Stomach (tissue), 9 donors: ENCODE measurements around the gene TDRKH. TPM values are rescaled to one million over a fixed set of nuclear protein-coding genes. Genes with fewer than 3 reads are reported as not detected.

ENCODE experiments used
- DNase-seq, 2 donors: peaks; one replicate each; pipeline versions ENCODE4 v3.0.0 to v3.0.0-alpha.2; 2013 to 2019
- H3K27ac ChIP-seq, 5 donors: fragments of 200-600 bp in 4 of 5; sonication (generic) in 4 of 5; one replicate each; pipeline ENCODE4 v1.5.1; 2013 to 2019; ENCODE audit warnings: mild to moderate bottlenecking in 1 of 5, moderate library complexity in 1 of 5
- H3K27me3 ChIP-seq, 3 donors: fragments of 200-600 bp; sonication (generic); one replicate each; pipeline ENCODE4 v1.5.1; 2017 to 2019; ENCODE audit warnings: mixed run types in 1 of 3
- H3K36me3 ChIP-seq, 4 donors: fragments of 200-600 bp; sonication (generic); 1 replicate in 3 of 4; 2 replicates in 1 of 4; pipeline ENCODE4 v1.5.1; 2016 to 2019
- H3K4me1 ChIP-seq, 4 donors: fragments of 200-600 bp; sonication (generic); one replicate each; pipeline ENCODE4 v1.5.1; 2016 to 2019
- H3K4me3 ChIP-seq, 4 donors: fragments of 200-600 bp; sonication (generic) in 3 of 4; one replicate each; pipeline ENCODE4 v1.5.1; 2016 to 2019; ENCODE audit warnings: mild to moderate bottlenecking in 1 of 4
- H3K9me3 ChIP-seq, 4 donors: fragments of 200-600 bp; sonication (generic); one replicate each; pipeline ENCODE4 v1.5.1; 2016 to 2019
- EP300 ChIP-seq: sonication (generic); formaldehyde crosslinking; IDR thresholded peaks from one replicate; pipeline ENCODE4 v1.6.1; 2017; ENCODE audit warnings: antibody characterized with exemption
- POLR2A ChIP-seq, 4 donors: fragments of 450-650 bp; IDR thresholded peaks; one replicate each; pipeline ENCODE4 v1.6.1; 2016; ENCODE audit warnings: antibody characterized with exemption in 4 of 4, control low read depth in 2 of 4, mild to moderate bottlenecking in 1 of 4, moderate library complexity in 1 of 4
- POLR2AphosphoS5 ChIP-seq, 3 donors: sonication (generic); formaldehyde crosslinking; IDR thresholded peaks; one replicate each; pipeline ENCODE4 v1.6.1; 2016; ENCODE audit warnings: antibody characterized with exemption in 3 of 3
- WGBS, 5 donors: extraction: QIAGEN DNeasy Blood & Tissue Kit in 3 of 5; methylation state at CpG; one replicate each; pipeline versions ENCODE4 v1.1.5 to v1.1.7; 2013 to 2018; 5-methylcytosine and 5-hydroxymethylcytosine counted together
- intact Hi-C: fragments of 100-400 bp; cut with DNase I; formaldehyde crosslinking; loops from one replicate; pipeline ENCODE4 v1.15.1; 2023; ENCODE audit warnings: low total_unique reads
- polyA plus RNA-seq, 3 donors: library from polyadenylated mRNA; stranded (reverse); fragments of 200-250 nt; gene quantifications; one replicate each; pipeline ENCODE4 v1.2.3, GENCODE V29; 2013
- total RNA-seq, 5 donors: library from RNA; depleted of rRNA; stranded (reverse); fragments of >200 nt; gene quantifications; one replicate each; pipeline versions ENCODE4 v1.1.0 to v1.2.3, GENCODE V29; 2014 to 2016
- TF ChIP-seq, protein P1 (sequence below), 7 experiments: fragments of 450-650 bp in 4 of 7; fragments of 200-600 bp in 3 of 7; sonication (generic) in 3 of 7; IDR thresholded peaks; one replicate each; pipeline ENCODE4 v1.5.1; 2016 to 2019; ENCODE audit warnings: antibody characterized with exemption in 7 of 7, control low read depth in 2 of 7, mild to moderate bottlenecking in 1 of 7
- donor health status: healthy with polysubstance abuse.
- donor health status: Bipolar disorder and iron deficiency.
- donor health status: healthy.

TDRKH gene
- total and polyA plus RNA-seq, 8 donors = 0.29 to 30.4 (median 2.5) TPM

- peaks cover 0 to 54% (median 25%) of the 10 kb centered on the region in 4 donors for H3K36me3 ChIP-seq
- H3K27ac ChIP-seq = no peak overlapping the region
- intact Hi-C loops = no loop called here
- no peak overlapping the region for H3K4me3 ChIP-seq
- 97 to 100% (median 100%) methylated on average over 1 of the region's 1 CpG for WGBS, 5 donors
- H3K4me1 ChIP-seq = peaks cover 0 to 7% (median 0%) of the 10 kb centered on the region in 4 donors
- H3K9me3 ChIP-seq = no peaks in the 10 kb centered on the region
- peaks cover 0 to 9% (median 0%) of the 10 kb centered on the region in 3 donors for H3K27me3 ChIP-seq
- DNase-seq = no peak
- no peak for TF ChIP-seq POLR2AphosphoS5 (IDR thresholded peaks at IDR 0.05)
- no peak for TF ChIP-seq EP300
- TF ChIP-seq, protein P1, sequence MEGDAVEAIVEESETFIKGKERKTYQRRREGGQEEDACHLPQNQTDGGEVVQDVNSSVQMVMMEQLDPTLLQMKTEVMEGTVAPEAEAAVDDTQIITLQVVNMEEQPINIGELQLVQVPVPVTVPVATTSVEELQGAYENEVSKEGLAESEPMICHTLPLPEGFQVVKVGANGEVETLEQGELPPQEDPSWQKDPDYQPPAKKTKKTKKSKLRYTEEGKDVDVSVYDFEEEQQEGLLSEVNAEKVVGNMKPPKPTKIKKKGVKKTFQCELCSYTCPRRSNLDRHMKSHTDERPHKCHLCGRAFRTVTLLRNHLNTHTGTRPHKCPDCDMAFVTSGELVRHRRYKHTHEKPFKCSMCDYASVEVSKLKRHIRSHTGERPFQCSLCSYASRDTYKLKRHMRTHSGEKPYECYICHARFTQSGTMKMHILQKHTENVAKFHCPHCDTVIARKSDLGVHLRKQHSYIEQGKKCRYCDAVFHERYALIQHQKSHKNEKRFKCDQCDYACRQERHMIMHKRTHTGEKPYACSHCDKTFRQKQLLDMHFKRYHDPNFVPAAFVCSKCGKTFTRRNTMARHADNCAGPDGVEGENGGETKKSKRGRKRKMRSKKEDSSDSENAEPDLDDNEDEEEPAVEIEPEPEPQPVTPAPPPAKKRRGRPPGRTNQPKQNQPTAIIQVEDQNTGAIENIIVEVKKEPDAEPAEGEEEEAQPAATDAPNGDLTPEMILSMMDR (IDR thresholded peaks at IDR 0.05) = no peak
- TF ChIP-seq POLR2A (IDR thresholded peaks at IDR 0.05) = no peak
Measured at GRCh38 chr1:151809985-151810556, 19.8 kb upstream of the TDRKH start.

- TF ChIP-seq POLR2A (IDR thresholded peaks at IDR 0.05) (no peak), POLR2AphosphoS5 (IDR thresholded peaks at IDR 0.05) (no peak), EP300 (no peak)
- TF ChIP-seq, protein P1 (IDR thresholded peaks at IDR 0.05) = no peak
- peaks cover 0 to 48% (median 19%) of the 10 kb centered on the region in 4 donors for H3K36me3 ChIP-seq
- WGBS, 5 donors = 61 to 72% (median 62%) methylated on average over 8 of the region's 8 CpGs
- intact Hi-C loops = no loop called here
- no peaks in the 10 kb centered on the region for H3K9me3 ChIP-seq
- peaks cover 0 to 2% (median 0%) of the 10 kb centered on the region in 4 donors for H3K4me1 ChIP-seq
- DNase-seq = no peak
- H3K27me3 ChIP-seq = peaks cover 0 to 9% (median 0%) of the 10 kb centered on the region in 3 donors
- no peak overlapping the region for H3K4me3 ChIP-seq
- H3K27ac ChIP-seq = no peak overlapping the region
Measured at GRCh38 chr1:151809290-151809984, 19.1 kb upstream of the TDRKH start.

GRCh38 chr1:151807766-151808165 lies 17.5 kb upstream of the TDRKH start:
- H3K27me3 ChIP-seq = peaks cover 0 to 15% (median 0%) of the 10 kb centered on the region in 3 donors
- no peak overlapping the region for H3K27ac ChIP-seq
- intact Hi-C loops = no loop called here
- no peak overlapping the region for H3K4me3 ChIP-seq
- WGBS, 5 donors = 40 to 78% (median 71%) methylated on average over 1 of the region's 1 CpG
- H3K9me3 ChIP-seq = no peaks in the 10 kb centered on the region
- no peak for TF ChIP-seq POLR2A (IDR thresholded peaks at IDR 0.05)
- no peak for TF ChIP-seq POLR2AphosphoS5 (IDR thresholded peaks at IDR 0.05)
- TF ChIP-seq EP300 = no peak
- TF ChIP-seq, protein P1 (IDR thresholded peaks at IDR 0.05) = no peak
- peaks cover 0 to 33% (median 12%) of the 10 kb centered on the region in 4 donors for H3K36me3 ChIP-seq
- no peaks in the 10 kb centered on the region for H3K4me1 ChIP-seq
- DNase-seq = no peak

DNA sequence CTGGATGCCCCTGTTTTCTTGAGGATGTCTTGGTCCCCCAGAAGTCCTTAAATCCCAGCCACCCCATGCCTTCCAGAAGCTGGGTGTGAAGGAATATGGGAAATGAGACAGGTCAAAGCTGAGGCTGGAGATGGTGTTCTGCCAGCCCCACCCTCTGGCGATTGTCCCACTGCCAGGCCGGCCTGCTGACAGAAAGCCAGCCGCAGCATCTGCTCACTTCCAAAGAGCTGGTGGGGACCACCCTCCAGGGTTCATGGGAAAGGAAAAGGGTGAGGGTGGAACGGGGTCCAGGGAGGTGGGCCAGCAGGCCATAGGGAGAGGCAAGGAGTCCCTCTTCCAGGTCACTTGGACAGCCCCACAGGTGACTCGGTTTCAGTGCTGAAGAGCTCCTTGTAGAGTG lies 16.8 kb upstream of the TDRKH start:
- intact Hi-C loops = no loop called here
- TF ChIP-seq POLR2A (IDR thresholded peaks at IDR 0.05) (no peak), EP300 (no peak), POLR2AphosphoS5 (IDR thresholded peaks at IDR 0.05) (no peak)
- TF ChIP-seq, protein P1 (IDR thresholded peaks at IDR 0.05) = no peak
- no peaks in the 10 kb centered on the region for H3K4me1 ChIP-seq
- H3K36me3 ChIP-seq = peaks cover 0 to 33% (median 12%) of the 10 kb centered on the region in 4 donors
- no peaks in the 10 kb centered on the region for H3K9me3 ChIP-seq
- H3K27me3 ChIP-seq = peaks cover 0 to 20% (median 0%) of the 10 kb centered on the region in 3 donors
- 68 to 92% (median 71%) methylated on average over 4 to 5 of the region's 5 CpGs for WGBS, 5 donors
- no peak for DNase-seq
- H3K4me3 ChIP-seq = no peak overlapping the region
- H3K27ac ChIP-seq = no peak overlapping the region
